Muscle layer of duodenum (tissue), 2 donors: ENCODE data around the gene S100A7.

ENCODE experiments used
- H3K27ac ChIP-seq: one replicate; pipeline ENCODE4 v1.7.0; 2013; ENCODE audit warnings: mild to moderate bottlenecking, low read length
- H3K27me3 ChIP-seq: one replicate; pipeline ENCODE4 v1.7.0; 2013; ENCODE audit warnings: low read depth, mild to moderate bottlenecking, control low read depth, low read length
- H3K36me3 ChIP-seq, 2 donors: one replicate each; pipeline ENCODE4 v1.7.0; 2013; ENCODE audit warnings: low read length in 2 of 2, control low read depth in 1 of 2, mild to moderate bottlenecking in 1 of 2; ENCODE audit not compliant: insufficient read depth in 2 of 2, control insufficient read depth in 1 of 2
- H3K4me1 ChIP-seq, 2 donors: one replicate each; pipeline ENCODE4 v1.7.0; 2013; ENCODE audit warnings: low read length in 2 of 2, mild to moderate bottlenecking in 2 of 2, control low read depth in 1 of 2, moderate library complexity in 1 of 2; ENCODE audit not compliant: insufficient read depth in 2 of 2, control insufficient read depth in 1 of 2
- H3K4me3 ChIP-seq, 2 donors: one replicate each; pipeline ENCODE4 v1.7.0; 2013; ENCODE audit warnings: low read length in 2 of 2, low read depth in 1 of 2, mild to moderate bottlenecking in 1 of 2
- H3K9me3 ChIP-seq, 2 donors: one replicate each; pipeline ENCODE4 v1.7.0; 2013; ENCODE audit warnings: low read length in 2 of 2, control low read depth in 1 of 2, mild to moderate bottlenecking in 1 of 2; ENCODE audit not compliant: control insufficient read depth in 1 of 2
- donor health status: healthy.

The S100A7 gene

GRCh38 chr1:153460551-153460950 lies at the start of gene S100A7:
Gene S100A7, minus strand, starts transcription at chr1:153460651. Its CDS starts 1,638 bp downstream, at chr1:153459013.
- no peaks in the 10 kb centered on the region for H3K4me1 ChIP-seq
- H3K9me3 ChIP-seq: no peaks in the 10 kb centered on the region
- no peaks in the 10 kb centered on the region for H3K36me3 ChIP-seq
- H3K4me3 ChIP-seq: no peak within 1 kb of the TSS
- H3K27me3 ChIP-seq: no peaks in the 10 kb centered on the region
- no peak within 1 kb of the TSS for H3K27ac ChIP-seq

GRCh38 chr1:153509729-153510354 lies 49.4 kb upstream of the S100A7 start:
- Histone ChIP-seq H3K4me1 (peaks cover 13 to 17% of the 10 kb centered on the region in 2 donors), H3K36me3 (no peaks in the 10 kb centered on the region), H3K4me3 (no peak overlapping the region), H3K27ac (no peak overlapping the region), H3K27me3 (no peaks in the 10 kb centered on the region), H3K9me3 (no peaks in the 10 kb centered on the region)

- Histone ChIP-seq H3K27me3 (no peaks in the 10 kb centered on the region), H3K4me3 (no peak overlapping the region), H3K27ac (no peak overlapping the region), H3K9me3 (no peaks in the 10 kb centered on the region), H3K4me1 (peaks cover 13 to 17% of the 10 kb centered on the region in 2 donors), H3K36me3 (no peaks in the 10 kb centered on the region)
These were observed 48.6 kb upstream of the S100A7 start for GRCh38 chr1:153509036-153509435.

- no peaks in the 10 kb centered on the region for H3K27me3 ChIP-seq
- peaks cover 13 to 17% of the 10 kb centered on the region in 2 donors for H3K4me1 ChIP-seq
- H3K36me3 ChIP-seq: no peaks in the 10 kb centered on the region
- H3K9me3 ChIP-seq: no peaks in the 10 kb centered on the region
- H3K4me3 ChIP-seq: no peak overlapping the region
- peak overlapping the region; percentile 63 for H3K27ac ChIP-seq
These were observed 47.6 kb upstream of the S100A7 start for GRCh38 chr1:153507926-153508583.

GRCh38 chr1:153506831-153507413 lies 46.5 kb upstream of the S100A7 start:
- H3K4me1 ChIP-seq: peaks cover 13 to 17% of the 10 kb centered on the region in 2 donors
- H3K27ac ChIP-seq: peak overlapping the region; percentile 73
- no peak overlapping the region for H3K4me3 ChIP-seq
- no peaks in the 10 kb centered on the region for H3K36me3 ChIP-seq
- no peaks in the 10 kb centered on the region for H3K27me3 ChIP-seq
- H3K9me3 ChIP-seq: no peaks in the 10 kb centered on the region

GRCh38 chr1:153506386-153506785 lies 45.9 kb upstream of the S100A7 start:
- no peaks in the 10 kb centered on the region for H3K36me3 ChIP-seq
- H3K27ac ChIP-seq: peak overlapping the region; percentile 73
- H3K27me3 ChIP-seq: no peaks in the 10 kb centered on the region
- no peaks in the 10 kb centered on the region for H3K9me3 ChIP-seq
- peaks cover 13 to 17% of the 10 kb centered on the region in 2 donors for H3K4me1 ChIP-seq
- H3K4me3 ChIP-seq: no peak overlapping the region

GRCh38 chr1:153505576-153505975 lies 45.1 kb upstream of the S100A7 start:
- Histone ChIP-seq H3K4me1 (peaks cover 13 to 17% of the 10 kb centered on the region in 2 donors), H3K9me3 (no peaks in the 10 kb centered on the region), H3K27ac (peak overlapping the region; percentile 73), H3K36me3 (no peaks in the 10 kb centered on the region), H3K27me3 (no peaks in the 10 kb centered on the region), H3K4me3 (no peak overlapping the region)

- Histone ChIP-seq H3K4me3 (no peak overlapping the region), H3K27me3 (no peaks in the 10 kb centered on the region), H3K9me3 (no peaks in the 10 kb centered on the region), H3K27ac (no peak overlapping the region), H3K4me1 (peaks cover 13 to 17% of the 10 kb centered on the region in 2 donors), H3K36me3 (no peaks in the 10 kb centered on the region)
These were observed 43.3 kb upstream of the S100A7 start for GRCh38 chr1:153503766-153504165.

- H3K36me3 ChIP-seq: no peaks in the 10 kb centered on the region
- no peak overlapping the region for H3K4me3 ChIP-seq
- H3K27ac ChIP-seq: no peak overlapping the region
- H3K9me3 ChIP-seq: no peaks in the 10 kb centered on the region
- H3K27me3 ChIP-seq: no peaks in the 10 kb centered on the region
- peaks cover 0 to 11% of the 10 kb centered on the region in 2 donors for H3K4me1 ChIP-seq
These were observed 38.3 kb upstream of the S100A7 start for GRCh38 chr1:153498746-153499145.

GRCh38 chr1:153495536-153495935 lies 35.1 kb upstream of the S100A7 start:
- H3K36me3 ChIP-seq: no peaks in the 10 kb centered on the region
- H3K4me3 ChIP-seq: no peak overlapping the region
- no peaks in the 10 kb centered on the region for H3K27me3 ChIP-seq
- H3K9me3 ChIP-seq: no peaks in the 10 kb centered on the region
- H3K4me1 ChIP-seq: peaks cover 0 to 24% of the 10 kb centered on the region in 2 donors
- H3K27ac ChIP-seq: no peak overlapping the region

GRCh38 chr1:153494976-153495535 lies 34.6 kb upstream of the S100A7 start:
- no peaks in the 10 kb centered on the region for H3K9me3 ChIP-seq
- peaks cover 0 to 24% of the 10 kb centered on the region in 2 donors for H3K4me1 ChIP-seq
- H3K27me3 ChIP-seq: no peaks in the 10 kb centered on the region
- no peak overlapping the region for H3K4me3 ChIP-seq
- H3K27ac ChIP-seq: no peak overlapping the region
- no peaks in the 10 kb centered on the region for H3K36me3 ChIP-seq
